HEK293 (cell line): ENCODE measurements around the gene R3HDM4.

Source experiments
- AEBP2 ChIP-seq: fragments of 450-650 bp; formaldehyde crosslinking; IDR thresholded peaks from 2 replicates; pipeline ENCODE4 v1.5.1; 2016; ENCODE audit warnings: missing biosample characterization, missing genetic modification characterization, borderline replicate concordance
- FEZF1 ChIP-seq: fragments of 450-650 bp; formaldehyde crosslinking; IDR thresholded peaks from 2 replicates; pipeline ENCODE4 v1.5.1; 2016; ENCODE audit warnings: missing biosample characterization, missing genetic modification characterization
- GLI2 ChIP-seq: fragments of 450-650 bp; formaldehyde crosslinking; IDR thresholded peaks from 2 replicates; pipeline ENCODE4; 2017; ENCODE audit warnings: missing biosample characterization, missing genetic modification characterization, low read depth, borderline replicate concordance
- GLIS1 ChIP-seq: fragments of 450-650 bp; formaldehyde crosslinking; IDR thresholded peaks from 2 replicates; pipeline ENCODE4 v1.5.1; 2016; ENCODE audit warnings: missing biosample characterization, missing genetic modification characterization
- HIC1 ChIP-seq: fragments of 450-650 bp; formaldehyde crosslinking; IDR thresholded peaks from 2 replicates; pipeline ENCODE4 v1.5.1; 2016; ENCODE audit warnings: missing biosample characterization, missing genetic modification characterization
- KLF17 ChIP-seq: fragments of 450-650 bp; formaldehyde crosslinking; IDR thresholded peaks from 2 replicates; pipeline ENCODE4 v1.5.1; 2016; ENCODE audit warnings: missing biosample characterization, missing genetic modification characterization
- OSR2 ChIP-seq: fragments of 450-650 bp; formaldehyde crosslinking; IDR thresholded peaks from 2 replicates; pipeline ENCODE4 v1.5.1; 2016; ENCODE audit warnings: missing biosample characterization, missing genetic modification characterization
- REPIN1 ChIP-seq: fragments of 450-650 bp; formaldehyde crosslinking; IDR thresholded peaks from 2 replicates; pipeline ENCODE4 v1.5.1; 2017; ENCODE audit warnings: missing biosample characterization, missing genetic modification characterization, low read depth
- SALL2 ChIP-seq: fragments of 450-650 bp; formaldehyde crosslinking; IDR thresholded peaks from 2 replicates; pipeline ENCODE4 v1.5.0; 2017; ENCODE audit warnings: missing biosample characterization, mild to moderate bottlenecking, missing genetic modification characterization, borderline replicate concordance
- TCF7L2 ChIP-seq: IDR thresholded peaks from 2 replicates; pipeline ENCODE4 v1.6.1; 2011; ENCODE audit warnings: low read depth, mild to moderate bottlenecking, inconsistent platforms, low read length, moderate library complexity, borderline replicate concordance
- YY1 ChIP-seq: fragments of 450-650 bp; formaldehyde crosslinking; IDR thresholded peaks from 2 replicates; pipeline ENCODE4 v1.5.1; 2018; ENCODE audit warnings: missing biosample characterization, missing genetic modification characterization
- ZBTB11 ChIP-seq: fragments of 450-650 bp; formaldehyde crosslinking; conservative IDR thresholded peaks from 2 replicates; pipeline ENCODE4 v1.5.1; 2016; ENCODE audit warnings: low read depth, missing biosample characterization, missing genetic modification characterization
- ZBTB21 ChIP-seq: fragments of 450-650 bp; formaldehyde crosslinking; IDR thresholded peaks from 2 replicates; pipeline ENCODE4 v1.5.1; 2017; ENCODE audit warnings: missing biosample characterization, missing genetic modification characterization
- ZNF121 ChIP-seq: fragments of 450-650 bp; formaldehyde crosslinking; IDR thresholded peaks from 2 replicates; pipeline ENCODE4 v1.5.1; 2016; ENCODE audit warnings: missing biosample characterization, missing genetic modification characterization
- ZNF311 ChIP-seq: fragments of 450-650 bp; formaldehyde crosslinking; IDR thresholded peaks from 2 replicates; pipeline ENCODE4 v1.5.1; 2017; ENCODE audit warnings: missing biosample characterization, missing genetic modification characterization, borderline replicate concordance
- ZNF362 ChIP-seq: fragments of 450-650 bp; formaldehyde crosslinking; IDR thresholded peaks from 2 replicates; pipeline ENCODE4 v1.5.1; 2016; ENCODE audit warnings: missing biosample characterization, missing genetic modification characterization
- ZNF404 ChIP-seq: fragments of 450-650 bp; formaldehyde crosslinking; IDR thresholded peaks from 2 replicates; pipeline ENCODE4 v1.5.1; 2017; ENCODE audit warnings: missing biosample characterization, missing genetic modification characterization
- ZNF513 ChIP-seq: fragments of 450-650 bp; IDR thresholded peaks from 2 replicates; pipeline ENCODE4 v1.5.1; 2018; ENCODE audit warnings: missing biosample characterization, missing genetic modification characterization
- ZNF514 ChIP-seq: fragments of 450-650 bp; formaldehyde crosslinking; IDR thresholded peaks from 2 replicates; pipeline ENCODE4 v1.5.1; 2016; ENCODE audit warnings: missing biosample characterization, missing genetic modification characterization
- ZNF518A ChIP-seq: fragments of 450-650 bp; formaldehyde crosslinking; conservative IDR thresholded peaks from 2 replicates; pipeline ENCODE4 v1.5.1; 2016; ENCODE audit warnings: low read depth, missing biosample characterization, missing genetic modification characterization
- ZNF580 ChIP-seq: fragments of 450-650 bp; formaldehyde crosslinking; IDR thresholded peaks from 2 replicates; pipeline ENCODE4 v1.5.1; 2016; ENCODE audit warnings: missing biosample characterization, missing genetic modification characterization
- ZNF707 ChIP-seq: fragments of 450-650 bp; formaldehyde crosslinking; IDR thresholded peaks from 2 replicates; pipeline ENCODE4 v1.5.1; 2016; ENCODE audit warnings: missing biosample characterization, missing genetic modification characterization

R3HDM4 gene

GRCh38 chr19:944663-945241 is 31.7 kb upstream of the R3HDM4 start (continued):
- TF ChIP-seq ZBTB11 (tag by site-specific recombination), result no peak
- TF ChIP-seq TCF7L2, result no peak
- no peak for TF ChIP-seq GLIS1
- no peak for TF ChIP-seq SALL2 (tag by site-specific recombination)
- no peak for TF ChIP-seq REPIN1 (tag by site-specific recombination)
- no peak for TF ChIP-seq ZNF514
- TF ChIP-seq ZNF311 (tag by site-specific recombination), result no peak
- no peak for TF ChIP-seq ZBTB21 (tag by site-specific recombination)
- TF ChIP-seq ZNF121 (tag by site-specific recombination), result peak; percentile 92
- TF ChIP-seq HIC1 (tag by site-specific recombination), result peak; percentile 58; the same call in 1 of the 2 replicates
- TF ChIP-seq ZNF362, result no peak
- no peak for TF ChIP-seq ZNF707 (tag by site-specific recombination)
- TF ChIP-seq FEZF1 (tag by site-specific recombination), result no peak
- TF ChIP-seq OSR2 (tag by site-specific recombination), result no peak
- TF ChIP-seq ZNF513 (tag by site-specific recombination), result no peak
- TF ChIP-seq ZNF404 (tag by site-specific recombination), result no peak
- TF ChIP-seq AEBP2, result no peak
- no peak for TF ChIP-seq YY1 (tag by site-specific recombination)
- no peak for TF ChIP-seq ZNF518A (tag by site-specific recombination)
- TF ChIP-seq ZNF580 (tag by site-specific recombination), result no peak
- TF ChIP-seq KLF17, result 0 out of 2 replicates have a peak, but pooled peaks have one; percentile 30
- TF ChIP-seq GLI2 (tag by site-specific recombination), result no peak
